Neural progenitor cell (in vitro differentiated cells): ENCODE measurements around the gene CDC42. TPM values are rescaled to one million over a fixed set of nuclear protein-coding genes. Genes with fewer than 3 reads are reported as not detected.

Experiments
- DNase-seq: peaks from one replicate; pipeline ENCODE4 v3.0.0-alpha.2; 2016; ENCODE audit warnings: low spot score
- H2AFZ ChIP-seq: fragments of 200-600 bp; sonication (generic); replicated peaks from 2 replicates; pipeline ENCODE4 v1.6.1; 2016; ENCODE audit warnings: antibody characterized with exemption
- H3F3A ChIP-seq: fragments of 200-600 bp; sonication (generic); 2 replicates; pipeline ENCODE4 v1.6.1; 2016; ENCODE audit warnings: antibody characterized with exemption, low read depth
- H3K27ac ChIP-seq: fragments of 200-600 bp; sonication (generic); 2 replicates; pipeline ENCODE4 v1.5.1; 2016; ENCODE audit warnings: mild to moderate bottlenecking
- H3K27me3 ChIP-seq: fragments of 200-600 bp; sonication (generic); 2 replicates; pipeline ENCODE4 v1.6.1; 2016; ENCODE audit warnings: mild to moderate bottlenecking, moderate library complexity
- H3K36me3 ChIP-seq: fragments of 200-600 bp; sonication (generic); 2 replicates; pipeline ENCODE4 v1.5.1; 2016
- H3K4me1 ChIP-seq: fragments of 200-600 bp; sonication (generic); 2 replicates; pipeline ENCODE4 v1.6.1; 2016; ENCODE audit warnings: mixed run types
- H3K4me2 ChIP-seq: fragments of 200-600 bp; sonication (generic); 2 replicates; pipeline ENCODE4 v1.6.1; 2016
- H3K4me3 ChIP-seq: fragments of 200-600 bp; sonication (generic); 2 replicates; pipeline ENCODE4 v1.5.1; 2016
- H3K79me2 ChIP-seq: fragments of 200-600 bp; sonication (generic); 2 replicates; pipeline ENCODE4 v1.6.1; 2016; ENCODE audit warnings: low read depth
- H3K9ac ChIP-seq: fragments of 200-600 bp; sonication (generic); 2 replicates; pipeline ENCODE4 v1.6.1; 2016
- H3K9me3 ChIP-seq: fragments of 200-600 bp; sonication (generic); 2 replicates; pipeline ENCODE4 v1.5.1; 2016; ENCODE audit warnings: low read depth
- H4K20me1 ChIP-seq: fragments of 200-600 bp; sonication (generic); 2 replicates; pipeline ENCODE4 v1.6.1; 2016; ENCODE audit warnings: low read depth
- H3K27ac Mint-ChIP-seq: 3 replicates; pipeline ENCODE4 v1.8.0; 2021; ENCODE audit warnings: mixed read lengths
- H3K27me3 Mint-ChIP-seq: 2 replicates; pipeline ENCODE4 v1.8.0; 2022; ENCODE audit warnings: low read depth, mild to moderate bottlenecking, inconsistent platforms, moderate library complexity, mixed read lengths; ENCODE audit not compliant: insufficient read depth
- H3K36me3 Mint-ChIP-seq: 3 replicates; pipeline ENCODE4 v1.8.0; 2021; ENCODE audit warnings: mixed read lengths
- H3K4me1 Mint-ChIP-seq: 3 replicates; pipeline ENCODE4 v1.8.0; 2021; ENCODE audit warnings: mixed read lengths
- H3K4me3 Mint-ChIP-seq: 3 replicates; pipeline ENCODE4 v1.8.0; 2021; ENCODE audit warnings: mild to moderate bottlenecking, moderate library complexity, mixed read lengths
- H3K9me3 Mint-ChIP-seq: 3 replicates; pipeline ENCODE4 v1.8.0; 2020; ENCODE audit warnings: mixed read lengths
- CTCF ChIP-seq: fragments of 200-600 bp; sonication (generic); IDR thresholded peaks from 2 replicates; pipeline ENCODE4 v1.5.1; 2017; ENCODE audit warnings: antibody characterized with exemption, mild to moderate bottlenecking
- EZH2 ChIP-seq: fragments of 200-600 bp; sonication (generic); IDR thresholded peaks from 2 replicates; pipeline ENCODE4 v1.6.1; 2017; ENCODE audit warnings: antibody characterized with exemption, mild to moderate bottlenecking, moderate library complexity
- EZH2phosphoT487 ChIP-seq: fragments of 200-600 bp; sonication (generic); IDR thresholded peaks from 2 replicates; pipeline ENCODE4 v1.6.1; 2017; ENCODE audit warnings: antibody characterized with exemption
- total RNA-seq: library from RNA; depleted of rRNA; stranded (reverse); fragments of >200 nt; gene quantifications from 2 replicates; pipeline ENCODE4 v1.2.3, GENCODE V29; 2015; ENCODE audit warnings: low replicate concordance

The CDC42 gene
- total RNA-seq, 1 donor from 2014 or later: 348 TPM

DNA sequence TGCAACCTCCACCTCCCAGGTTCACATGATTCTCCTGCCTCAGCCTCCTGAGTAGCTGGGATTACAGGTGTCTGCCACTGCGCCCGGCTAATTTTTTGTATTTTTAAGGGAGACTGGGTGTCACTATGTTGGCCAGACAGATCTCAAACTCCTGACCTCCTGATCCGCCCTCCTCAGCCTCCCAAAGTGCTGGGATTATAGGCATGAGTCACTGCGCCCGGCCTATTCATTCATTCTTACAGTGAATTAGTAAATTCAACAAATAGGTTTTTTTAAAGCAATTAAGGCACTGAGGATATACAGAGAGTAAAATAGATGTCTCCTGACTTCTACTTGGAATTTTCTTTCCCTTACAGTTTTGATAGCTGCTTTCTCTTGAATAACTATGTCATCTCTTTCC is 43.5 kb downstream of the CDC42 start:
- peaks cover 3% of the 10 kb centered on the region for H3K27me3 Mint-ChIP-seq
- Histone ChIP-seq H3F3A (no peaks in the 10 kb centered on the region), H3K79me2 (peaks cover 18% of the 10 kb centered on the region), H3K9ac (no peak overlapping the region), H3K27me3 (no peaks in the 10 kb centered on the region), H4K20me1 (peaks cover 34% of the 10 kb centered on the region), H3K4me3 (no peak overlapping the region), H3K36me3 (no peaks in the 10 kb centered on the region), H2AFZ (no peak overlapping the region), H3K9me3 (no peaks in the 10 kb centered on the region), H3K4me2 (no peak overlapping the region), H3K27ac (no peak overlapping the region), H3K4me1 (peaks cover under 1% of the 10 kb centered on the region)
- peak overlapping the region; percentile 42 for H3K27ac Mint-ChIP-seq
- H3K36me3 Mint-ChIP-seq: peaks cover 32% of the 10 kb centered on the region
- DNase-seq: no peak
- H3K9me3 Mint-ChIP-seq: no peaks in the 10 kb centered on the region
- no peaks in the 10 kb centered on the region for H3K4me1 Mint-ChIP-seq
- H3K4me3 Mint-ChIP-seq: no peak overlapping the region
- TF ChIP-seq EZH2phosphoT487 (no peak), EZH2 (no peak), CTCF (no peak)

DNA sequence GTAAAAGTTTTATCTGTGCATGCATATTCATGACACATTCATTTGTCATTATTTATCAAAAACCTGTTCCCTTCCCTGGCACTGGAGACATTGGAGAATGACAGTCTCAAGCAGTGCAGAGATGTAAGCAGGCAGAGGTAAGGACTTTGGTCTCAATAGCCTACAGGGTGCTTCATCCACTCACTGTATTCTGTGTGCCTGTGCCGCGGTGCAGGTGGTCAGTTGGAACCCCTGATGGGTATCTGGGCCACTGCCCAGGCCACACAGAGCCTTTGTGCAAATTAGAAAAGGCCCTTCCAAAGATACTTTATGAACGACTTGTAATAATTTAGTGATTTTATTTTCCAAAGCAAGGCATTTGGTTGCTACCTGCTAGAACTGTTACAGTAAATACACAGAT is 44.0 kb downstream of the CDC42 start:
- no peak overlapping the region for H3K9ac ChIP-seq
- peaks cover 33% of the 10 kb centered on the region for H3K36me3 Mint-ChIP-seq
- TF ChIP-seq CTCF (no peak), EZH2 (no peak), EZH2phosphoT487 (no peak)
- peak overlapping the region; percentile 42 for H3K27ac Mint-ChIP-seq
- H3F3A ChIP-seq: no peaks in the 10 kb centered on the region
- H3K4me3 Mint-ChIP-seq: no peak overlapping the region
- H4K20me1 ChIP-seq: peaks cover 33% of the 10 kb centered on the region
- H3K4me3 ChIP-seq: no peak overlapping the region
- no peaks in the 10 kb centered on the region for H3K36me3 ChIP-seq
- DNase-seq: no peak
- no peaks in the 10 kb centered on the region for H3K9me3 ChIP-seq
- no peak overlapping the region for H2AFZ ChIP-seq
- H3K9me3 Mint-ChIP-seq: no peaks in the 10 kb centered on the region
- no peaks in the 10 kb centered on the region for H3K4me1 ChIP-seq
- no peaks in the 10 kb centered on the region for H3K27me3 ChIP-seq
- no peak overlapping the region for H3K4me2 ChIP-seq
- peaks cover 15% of the 10 kb centered on the region for H3K79me2 ChIP-seq
- H3K27ac ChIP-seq: no peak overlapping the region
- H3K4me1 Mint-ChIP-seq: no peaks in the 10 kb centered on the region
- peaks cover 3% of the 10 kb centered on the region for H3K27me3 Mint-ChIP-seq

DNA sequence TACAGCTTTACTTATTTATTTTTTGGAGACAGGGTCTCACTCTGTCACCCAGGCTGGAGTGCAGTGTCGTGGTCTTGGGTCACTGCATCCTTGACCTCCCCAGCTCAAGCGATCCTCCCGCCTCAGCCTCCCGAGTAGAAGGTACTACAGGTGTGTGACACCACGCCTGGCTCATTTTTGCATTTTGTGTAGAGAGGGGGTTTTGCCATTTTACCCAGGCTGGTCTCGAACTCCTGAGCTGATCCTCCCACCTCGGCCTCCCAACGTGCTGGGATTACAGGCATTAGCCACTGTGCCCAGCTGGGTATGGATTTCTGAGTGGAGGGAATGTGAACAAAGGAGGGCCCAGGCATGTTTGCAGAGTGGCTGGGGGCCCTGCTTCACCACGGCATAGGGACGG is 46.2 kb downstream of the CDC42 start:
- no peak for DNase-seq
- H3K27me3 ChIP-seq: no peaks in the 10 kb centered on the region
- no peak for TF ChIP-seq EZH2
- no peak overlapping the region for H3K27ac Mint-ChIP-seq
- H3K4me3 ChIP-seq: no peak overlapping the region
- H3K9me3 ChIP-seq: no peaks in the 10 kb centered on the region
- no peaks in the 10 kb centered on the region for H3F3A ChIP-seq
- no peaks in the 10 kb centered on the region for H3K79me2 ChIP-seq
- no peaks in the 10 kb centered on the region for H3K4me1 Mint-ChIP-seq
- peaks cover 3% of the 10 kb centered on the region for H3K27me3 Mint-ChIP-seq
- H3K27ac ChIP-seq: no peak overlapping the region
- H3K9me3 Mint-ChIP-seq: no peaks in the 10 kb centered on the region
- H3K4me3 Mint-ChIP-seq: no peak overlapping the region
- no peaks in the 10 kb centered on the region for H3K4me1 ChIP-seq
- H3K9ac ChIP-seq: no peak overlapping the region
- H3K36me3 ChIP-seq: no peaks in the 10 kb centered on the region
- H4K20me1 ChIP-seq: peaks cover 29% of the 10 kb centered on the region
- no peak overlapping the region for H2AFZ ChIP-seq
- peaks cover 26% of the 10 kb centered on the region for H3K36me3 Mint-ChIP-seq
- no peak overlapping the region for H3K4me2 ChIP-seq

DNA sequence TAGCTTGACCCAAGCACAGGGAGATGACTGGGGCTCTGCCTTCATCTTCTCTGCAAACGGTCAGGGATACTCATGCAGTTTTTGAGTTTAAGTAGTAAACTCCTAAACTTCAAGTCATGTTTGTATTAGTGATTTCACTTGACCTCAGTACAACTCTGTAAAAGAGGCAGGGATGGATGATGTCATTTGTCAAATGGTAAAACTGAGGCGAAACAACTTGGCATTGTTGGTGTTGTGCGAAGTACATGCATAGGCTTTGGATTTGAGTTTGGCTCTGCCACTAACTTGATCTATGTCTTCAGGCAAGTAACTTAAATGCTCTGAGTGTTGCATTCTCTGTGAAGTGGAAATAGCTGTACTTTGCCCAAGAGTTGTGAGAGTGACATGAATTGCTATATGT is 47.7 kb downstream of the CDC42 start:
- TF ChIP-seq CTCF: no peak
- no peak for TF ChIP-seq EZH2
- no peak for TF ChIP-seq EZH2phosphoT487
- H3K9ac ChIP-seq: no peak overlapping the region
- no peak overlapping the region for H3K27ac ChIP-seq
- no peak for DNase-seq
- H3F3A ChIP-seq: peaks cover 6% of the 10 kb centered on the region
- no peaks in the 10 kb centered on the region for H3K27me3 ChIP-seq
- H3K4me1 ChIP-seq: no peaks in the 10 kb centered on the region
- Mint-ChIP-seq H3K4me3 (no peak overlapping the region), H3K27me3 (peaks cover 3% of the 10 kb centered on the region), H3K4me1 (no peaks in the 10 kb centered on the region), H3K36me3 (peaks cover 18% of the 10 kb centered on the region), H3K27ac (no peak overlapping the region), H3K9me3 (no peaks in the 10 kb centered on the region)
- H3K79me2 ChIP-seq: no peaks in the 10 kb centered on the region
- no peaks in the 10 kb centered on the region for H3K36me3 ChIP-seq
- peaks cover 41% of the 10 kb centered on the region for H4K20me1 ChIP-seq
- H3K9me3 ChIP-seq: no peaks in the 10 kb centered on the region
- H3K4me3 ChIP-seq: no peak overlapping the region
- no peak overlapping the region for H2AFZ ChIP-seq
- no peak overlapping the region for H3K4me2 ChIP-seq
